Ramos (cell line): Measurements from ENCODE around the gene CYTH2.

Experiments
- in situ Hi-C: fragments of 300-500 bp; cut with MboI; formaldehyde crosslinking; loops from one replicate; pipeline ENCODE4 v1.14.3; 2022; ENCODE audit warnings: low sequenced_read_pairs; ENCODE audit not compliant: unreplicated experiment

The CYTH2 gene

GRCh38 chr19:48452289-48453190 is 16.6 kb upstream of the CYTH2 start:
- in situ Hi-C loops: no loop called here

DNA sequence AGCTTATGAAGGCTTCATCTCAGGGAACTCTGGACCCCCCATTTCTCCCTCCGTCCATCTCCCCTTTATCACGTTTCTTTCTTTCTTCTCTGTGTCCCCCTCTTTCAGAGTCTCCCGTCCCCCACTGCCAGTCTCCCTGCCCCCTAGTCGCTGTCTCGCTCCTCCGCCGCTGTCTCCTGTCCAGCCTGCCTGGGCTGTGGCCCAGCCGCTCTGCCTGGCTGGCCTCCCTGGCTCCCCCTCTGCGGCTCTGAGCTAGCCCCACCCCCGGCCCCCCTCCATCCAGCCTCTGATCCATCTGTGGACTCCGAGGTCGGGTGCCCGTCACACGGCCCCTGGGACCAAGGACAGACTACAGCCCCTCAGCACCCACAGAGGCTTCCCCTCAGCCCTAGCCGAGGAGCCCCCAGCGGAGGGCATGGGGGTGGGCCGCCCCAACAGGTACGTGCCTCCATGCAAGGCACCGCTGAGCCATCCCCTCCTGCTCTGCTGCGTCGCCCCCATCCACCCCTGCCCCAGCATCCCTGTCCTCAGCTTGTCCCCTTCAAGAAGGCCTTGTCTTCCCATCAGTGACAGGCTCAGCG is 14.9 kb upstream of the CYTH2 start:
- in situ Hi-C loops: no loop called here

DNA sequence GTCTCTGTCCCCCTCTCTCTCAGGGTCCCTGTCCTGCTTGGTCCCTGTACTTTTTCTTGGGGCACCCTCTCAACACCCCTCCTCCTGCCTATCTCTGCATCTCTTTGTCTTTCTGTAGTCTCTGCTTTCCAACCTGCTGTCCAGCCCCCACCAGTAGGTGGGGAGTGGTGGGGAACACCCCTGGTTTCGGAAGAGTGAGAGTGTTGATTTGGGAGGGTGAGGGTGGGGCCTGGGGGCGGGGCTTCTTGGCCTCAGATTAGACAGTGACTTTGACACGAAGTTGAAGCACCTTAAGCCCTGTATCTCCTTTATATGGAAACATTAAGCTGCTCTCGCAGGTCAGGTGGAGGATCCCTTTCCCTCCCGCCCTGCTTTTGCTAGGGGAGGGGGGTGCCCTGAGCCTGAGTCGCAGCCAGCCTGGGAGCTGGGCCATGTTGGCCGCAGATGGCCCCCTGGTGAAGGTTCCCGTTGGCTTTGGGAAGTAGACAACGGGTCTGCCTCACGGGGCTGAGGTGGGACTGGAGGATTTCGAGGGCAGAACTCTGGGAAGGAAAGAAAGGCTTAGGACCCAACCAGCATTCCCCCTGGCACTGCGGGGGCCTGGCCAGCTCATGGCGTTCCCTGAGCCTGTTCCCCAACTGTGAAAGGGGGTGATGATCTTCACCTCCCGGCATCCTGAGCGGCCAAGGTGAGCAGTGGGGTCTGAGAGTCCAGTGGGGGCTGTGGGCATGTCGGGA is 13.8 kb upstream of the CYTH2 start, which contains the start of gene KCNJ14:
Gene KCNJ14 (plus strand): TSS at position 404 of the 737 bp plus-strand sequence. CDS start 6,151 bp downstream, outside the sequence.
- in situ Hi-C loops: no loop called here

DNA sequence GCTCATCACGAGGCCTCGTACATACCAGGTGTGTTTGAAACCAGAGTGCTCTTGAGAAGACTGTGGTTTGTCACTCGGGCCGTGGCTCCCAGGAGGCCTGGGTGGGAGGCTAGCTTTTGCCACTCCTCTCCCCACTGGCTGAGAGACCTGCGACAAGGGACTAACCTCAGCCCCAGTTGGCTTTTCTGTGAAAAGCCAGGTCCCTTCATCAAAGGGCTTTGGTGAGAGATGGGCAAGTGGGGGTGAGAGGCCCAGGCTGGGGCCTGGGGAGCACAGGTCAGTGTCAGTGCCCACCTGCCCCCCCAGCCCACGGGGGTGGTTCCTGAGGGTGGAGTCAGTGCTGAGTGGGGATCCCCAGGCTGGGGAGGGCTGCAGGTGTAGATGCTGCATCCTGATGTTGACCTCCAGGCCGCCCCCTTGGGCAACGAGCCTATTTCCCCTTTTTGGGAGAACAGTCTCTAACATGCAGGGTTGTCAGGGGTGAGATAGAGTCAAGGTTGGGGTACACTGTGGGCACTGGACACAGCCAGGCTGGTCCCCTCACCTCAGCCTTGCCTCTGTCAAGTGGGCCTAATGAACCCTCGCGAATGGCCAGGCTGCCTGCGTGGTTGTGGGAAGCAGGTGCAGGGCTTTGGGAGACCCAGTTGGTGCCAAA is 13.1 kb upstream of the CYTH2 start:
- in situ Hi-C loops: no loop called here

DNA sequence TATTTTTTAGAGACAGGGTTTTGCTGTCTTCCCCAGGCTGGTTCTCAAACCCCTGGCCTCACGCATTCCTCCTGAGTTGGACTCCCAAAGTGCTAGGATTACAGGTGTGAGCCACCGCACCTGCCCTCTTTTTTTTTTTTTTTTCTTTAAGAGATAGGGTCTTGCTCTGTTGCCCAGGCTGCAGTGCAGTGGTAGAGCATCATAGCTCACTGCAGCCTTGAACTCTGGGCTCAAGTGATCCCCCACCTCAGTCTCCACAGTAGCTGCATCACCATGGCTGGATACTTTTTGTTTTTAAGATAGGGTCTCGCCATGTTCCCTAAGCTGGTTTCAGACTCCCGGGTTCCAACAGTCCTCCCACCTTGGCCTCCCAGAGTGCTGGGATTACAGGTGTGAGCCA is 12.3 kb upstream of the CYTH2 start:
- in situ Hi-C loops: no loop called here

DNA sequence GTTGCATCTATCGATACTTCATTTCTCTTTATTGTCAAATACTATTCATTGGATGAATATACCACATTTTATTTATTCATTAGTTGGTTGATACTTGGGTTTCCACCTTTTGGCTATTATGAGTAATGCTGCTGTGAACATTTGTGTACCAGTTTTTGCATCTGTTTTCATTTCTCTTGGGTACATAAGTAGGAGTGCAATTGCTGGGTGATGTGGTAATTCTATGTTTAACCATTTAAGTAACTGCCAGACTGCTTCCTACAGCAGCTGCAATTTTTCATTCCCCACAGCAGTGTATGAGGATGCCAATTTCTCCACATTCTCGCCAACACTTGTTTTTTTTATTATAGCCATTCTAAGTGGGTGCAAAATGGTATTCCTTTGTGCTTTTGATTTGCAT is 11.2 kb upstream of the CYTH2 start:
- in situ Hi-C loops: no loop called here

DNA sequence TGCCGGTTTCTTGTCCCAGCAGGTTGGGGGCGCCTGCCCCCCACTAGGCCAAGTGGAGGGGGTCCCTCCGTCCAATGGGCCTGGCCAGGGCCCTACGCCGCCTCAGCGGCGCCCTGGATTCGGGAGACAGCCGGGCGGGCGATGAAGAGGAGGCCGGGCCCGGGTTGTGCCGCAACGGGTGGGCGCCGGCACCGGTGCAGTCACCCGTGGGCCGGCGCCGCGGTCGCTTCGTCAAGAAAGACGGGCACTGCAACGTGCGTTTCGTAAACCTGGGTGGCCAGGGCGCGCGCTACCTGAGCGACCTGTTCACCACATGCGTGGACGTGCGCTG is 7.6 kb upstream of the CYTH2 start:
- in situ Hi-C loops: no loop called here

- in situ Hi-C loops: no loop called here
Observed at GRCh38 chr19:48461982-48462655, 7.0 kb upstream of the CYTH2 start.

DNA sequence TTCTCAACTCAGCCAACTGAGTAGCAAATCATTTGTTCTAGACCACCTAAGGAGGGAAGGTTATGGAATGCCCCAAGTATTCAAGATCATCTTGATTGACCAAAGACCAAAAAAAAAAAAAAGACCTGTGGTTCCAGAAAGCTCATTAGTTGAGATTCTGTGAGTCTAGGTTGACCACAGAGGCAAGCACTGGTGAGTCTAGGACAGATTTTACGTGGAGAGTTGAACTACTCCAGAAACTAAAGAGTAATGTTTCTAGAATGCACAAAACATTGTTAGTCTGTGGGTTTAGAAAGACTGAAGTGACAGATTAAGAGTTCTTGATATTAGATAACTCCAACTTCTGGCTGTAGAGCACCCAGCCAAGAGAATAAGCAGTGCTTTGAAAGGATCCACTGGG is 4.0 kb upstream of the CYTH2 start:
- in situ Hi-C loops: no loop called here

DNA sequence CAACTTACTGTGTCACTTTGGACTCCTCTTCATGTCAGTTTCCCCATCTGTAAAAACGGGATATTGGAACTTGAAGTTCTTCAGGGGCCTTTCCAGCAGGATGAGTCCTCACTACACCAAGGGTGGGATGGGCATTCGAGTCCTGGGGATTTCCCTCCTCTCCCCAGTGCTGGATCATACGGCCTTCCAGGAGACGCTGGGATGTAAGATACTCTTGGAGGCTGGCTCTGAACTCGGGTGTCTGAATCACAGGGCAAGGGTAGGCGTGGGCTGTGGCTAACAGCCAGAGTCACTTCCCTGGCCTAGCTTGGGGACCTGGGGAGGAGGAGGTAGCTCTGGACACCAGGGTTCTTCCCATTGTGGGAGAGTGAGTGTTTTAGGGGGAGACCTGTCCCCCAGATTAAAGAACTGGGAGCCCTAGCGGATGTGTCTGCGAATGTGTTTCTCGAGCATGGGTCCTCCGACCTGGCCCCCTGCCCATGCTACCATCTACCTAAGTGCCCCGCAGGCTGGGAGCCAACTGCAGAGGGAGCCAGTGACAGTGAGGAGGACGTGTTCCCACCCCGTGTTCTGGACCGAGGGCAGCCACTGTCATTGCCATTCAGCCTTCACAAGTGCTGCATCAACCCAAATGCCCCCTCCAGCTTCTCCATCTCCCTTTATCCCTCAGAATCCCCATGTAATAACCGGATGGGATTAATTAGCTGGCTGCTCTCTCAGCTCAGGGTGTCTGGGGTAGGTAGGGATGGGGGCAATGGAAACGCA is 2.4 kb upstream of the CYTH2 start:
- in situ Hi-C loops: no loop called here

DNA sequence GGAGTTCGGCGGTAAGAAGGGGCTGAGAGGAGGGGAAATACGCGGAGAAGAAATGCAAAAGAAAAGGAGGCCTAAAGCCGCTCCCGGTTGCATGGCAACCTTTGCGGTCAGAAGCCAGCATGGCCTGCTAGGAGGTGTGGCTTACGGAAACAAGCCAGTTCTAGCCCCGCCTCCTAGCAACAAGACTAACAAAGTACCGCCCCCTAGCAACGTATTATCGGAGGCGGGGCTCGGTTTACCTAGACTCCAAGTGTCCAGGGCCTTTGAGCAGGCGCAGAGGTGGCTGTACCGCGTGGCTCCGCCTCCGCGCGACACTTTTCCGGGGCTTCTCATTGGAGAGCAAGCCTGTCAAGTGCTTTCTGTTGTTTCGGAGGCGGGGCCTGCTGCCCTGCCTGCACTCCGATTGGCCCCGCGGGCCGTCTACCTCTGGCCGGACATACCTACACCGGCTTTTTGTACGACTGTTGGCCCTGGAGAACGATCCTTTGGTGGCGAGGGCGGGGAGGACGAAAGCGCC is 339 bp upstream of the CYTH2 start:
- in situ Hi-C loops: no loop called here

DNA sequence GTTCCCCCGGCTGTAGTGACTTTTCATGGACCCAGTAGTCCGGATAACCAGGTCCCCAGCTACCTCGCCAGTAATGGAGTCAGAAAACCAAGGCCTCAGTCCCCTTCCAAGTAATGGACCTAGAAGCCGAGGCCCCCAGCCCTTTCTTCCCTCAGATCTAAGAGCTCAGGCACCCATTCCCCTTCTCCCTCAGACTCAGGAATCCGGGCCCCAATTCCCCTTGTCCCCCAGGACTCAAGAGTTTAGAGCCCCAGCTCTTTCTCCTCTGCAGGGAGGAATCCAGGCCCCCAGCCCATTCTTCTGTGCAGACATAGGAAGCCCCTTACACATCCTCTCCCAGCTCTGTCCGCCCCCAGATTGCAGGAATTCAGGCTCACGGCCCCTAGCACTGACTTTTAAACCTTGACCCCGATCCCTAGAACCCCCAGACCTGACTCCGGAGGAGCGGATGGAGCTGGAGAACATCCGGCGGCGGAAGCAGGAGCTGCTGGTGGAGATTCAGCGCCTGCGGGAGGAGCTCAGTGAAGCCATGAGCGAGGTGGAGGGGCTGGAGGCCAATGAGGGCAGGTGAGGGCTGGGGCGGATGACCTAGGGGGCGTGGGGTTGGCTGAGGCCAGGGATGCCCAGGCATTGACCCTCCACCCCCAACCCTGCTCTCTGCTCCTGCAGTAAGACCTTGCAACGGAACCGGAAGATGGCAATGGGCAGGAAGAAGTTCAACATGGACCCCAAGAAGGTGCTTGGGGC is 938 bp downstream of the CYTH2 start:
- in situ Hi-C loops: no loop called here

DNA sequence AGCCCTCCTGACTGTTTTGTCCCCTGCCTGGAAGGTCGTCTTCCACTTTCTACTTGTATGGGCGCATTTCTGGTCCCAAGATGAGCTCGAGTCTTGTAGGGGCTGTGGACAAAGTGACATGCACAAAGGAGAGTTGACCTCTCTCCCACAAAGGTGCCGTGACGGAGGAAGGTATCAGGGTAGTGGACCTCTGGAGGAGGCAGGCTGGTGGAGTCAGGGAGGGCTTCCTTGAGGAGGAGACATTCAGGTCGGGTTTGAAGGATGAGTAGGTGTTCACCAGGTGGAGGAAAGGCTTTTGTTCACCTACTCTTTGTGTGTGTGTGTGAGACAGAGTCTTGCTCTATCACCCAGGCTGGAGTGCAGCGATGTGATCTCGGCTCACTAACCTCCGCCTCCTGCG is 1.7 kb downstream of the CYTH2 start:
- in situ Hi-C loops: no loop called here

- in situ Hi-C loops: no loop called here
Observed at GRCh38 chr19:48471836-48472235, 2.7 kb downstream of the CYTH2 start.

DNA sequence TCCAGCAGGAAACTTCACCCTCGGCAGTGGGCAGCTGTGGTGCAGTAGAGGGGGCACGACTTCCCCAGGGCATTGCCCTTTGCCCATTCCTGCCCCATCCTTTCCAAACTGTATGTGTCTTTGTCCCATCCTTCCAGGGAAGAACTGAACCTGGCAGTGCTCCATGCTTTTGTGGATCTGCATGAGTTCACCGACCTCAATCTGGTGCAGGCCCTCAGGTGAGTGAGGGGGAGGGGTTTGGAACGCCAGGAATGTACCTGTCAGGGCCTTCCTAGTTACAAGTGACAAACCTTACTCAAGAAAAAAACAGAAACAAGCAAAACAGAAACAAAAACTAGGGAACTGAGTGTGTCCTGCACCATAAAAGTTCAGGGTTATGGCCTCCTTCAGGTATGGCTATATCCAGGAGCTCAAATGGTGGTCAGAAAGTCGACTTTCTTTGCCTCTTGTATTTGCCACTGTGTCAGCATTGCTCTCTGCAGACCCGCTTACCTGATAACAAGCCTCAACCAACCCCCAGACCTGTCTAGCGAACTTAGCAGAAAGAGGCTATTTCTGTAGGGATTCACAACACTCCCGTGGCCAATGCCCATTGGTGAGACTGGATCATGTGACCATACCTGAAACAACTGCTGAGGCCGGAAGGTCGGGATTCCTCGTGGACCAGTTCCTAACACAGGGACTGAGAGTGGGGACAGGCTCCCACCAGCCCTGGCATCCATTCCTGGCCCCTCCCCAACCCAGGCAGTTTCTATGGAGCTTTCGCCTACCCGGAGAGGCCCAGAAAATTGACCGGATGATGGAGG is 4.2 kb downstream of the CYTH2 start:
- in situ Hi-C loops: no loop called here

- in situ Hi-C loops: no loop called here
Observed at GRCh38 chr19:48474084-48474592, 5.0 kb downstream of the CYTH2 start.

DNA sequence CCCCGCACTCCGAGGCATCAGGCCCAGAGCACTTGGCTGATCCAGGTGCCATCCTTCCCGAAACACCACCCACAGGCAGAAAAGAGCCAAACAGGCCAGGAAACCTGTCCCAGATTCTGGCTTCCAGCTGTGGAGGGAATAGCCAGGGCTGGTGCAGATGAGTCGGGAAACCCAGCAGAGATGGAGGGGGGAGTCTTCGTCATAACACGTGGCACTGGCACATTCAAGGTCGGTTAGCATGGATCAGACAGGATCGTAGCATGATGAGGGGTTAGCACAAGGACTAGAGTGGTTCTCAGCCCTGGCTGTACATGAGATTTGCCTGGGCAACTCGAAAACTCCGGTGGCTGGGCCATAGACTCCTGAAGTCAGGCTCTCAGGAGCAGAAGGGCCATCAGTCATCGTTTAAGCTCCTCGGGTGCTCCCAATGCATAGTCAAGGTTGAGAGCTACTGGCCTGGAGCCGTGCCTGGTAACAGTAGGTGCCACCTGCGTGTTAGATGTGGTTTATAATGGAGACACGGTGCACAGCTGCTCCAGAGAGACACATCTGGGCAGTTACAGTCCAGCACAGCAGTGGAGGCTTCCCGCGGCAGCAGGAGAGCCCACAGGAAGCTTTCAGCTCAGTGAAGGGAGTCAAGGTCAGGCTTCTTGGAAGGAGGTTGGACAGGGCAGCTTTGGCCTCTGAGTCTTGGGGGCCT is 6.3 kb downstream of the CYTH2 start:
- in situ Hi-C loops: no loop called here
